HG03442 (cell line): ENCODE results near the gene GINS3.

Experiments
- ATAC-seq: cut with Tn5 transposase; IDR thresholded peaks from one replicate; pipeline ENCODE4 v1.9.1; 2021; ENCODE audit warnings: mild to moderate bottlenecking, moderate library complexity; ENCODE audit not compliant: unreplicated experiment

The GINS3 gene

DNA sequence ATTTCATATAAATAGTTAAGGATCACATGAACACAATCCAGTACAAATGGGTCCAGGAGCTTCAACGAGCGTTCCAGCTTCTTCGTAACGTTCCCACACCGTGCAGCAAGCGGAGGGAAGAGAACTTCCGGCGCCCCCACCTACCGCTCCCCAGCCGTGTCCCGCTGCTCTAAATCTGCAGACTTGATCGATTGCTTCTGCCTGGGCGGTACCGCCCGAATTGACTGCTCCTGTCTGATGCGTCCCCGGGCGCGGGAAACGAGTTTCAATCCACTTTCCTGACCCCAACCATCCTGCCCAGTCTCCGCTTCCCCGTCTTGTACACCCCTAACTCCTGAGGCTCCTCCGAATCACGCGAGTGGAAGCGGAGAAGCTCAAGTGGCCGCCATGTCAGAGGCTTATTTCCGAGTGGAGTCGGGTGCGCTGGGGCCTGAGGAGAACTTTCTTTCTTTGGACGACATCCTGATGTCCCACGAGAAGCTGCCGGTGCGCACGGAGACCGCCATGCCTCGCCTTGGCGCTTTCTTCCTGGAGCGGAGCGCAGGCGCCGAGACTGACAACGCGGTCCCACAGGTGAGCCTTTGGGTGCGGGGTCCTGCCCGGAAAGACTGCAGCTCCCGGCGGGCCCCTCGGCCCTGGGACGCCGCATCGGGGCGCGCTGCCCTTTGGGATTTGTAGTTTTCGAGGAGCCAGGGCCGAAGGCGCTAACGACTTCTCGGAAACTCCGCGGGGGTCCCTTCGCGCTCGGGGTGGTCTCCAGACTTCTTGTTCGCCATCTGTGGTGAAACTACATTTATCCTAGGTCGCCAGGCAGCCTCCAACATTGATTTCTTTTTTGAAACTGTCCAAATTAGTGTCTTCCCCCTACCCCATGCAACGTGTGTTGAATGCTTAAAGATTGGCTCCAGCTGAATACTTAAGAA lies at the start of gene GINS3:
Gene GINS3 (plus strand): TSS at position 257 of the 923 bp plus-strand sequence. CDS start 131 bp downstream, at position 388.
- ATAC-seq = peak; percentile 97

GRCh38 chr16:58343562-58343961 lies 48.7 kb upstream of the GINS3 start:
- ATAC-seq = no peak

DNA sequence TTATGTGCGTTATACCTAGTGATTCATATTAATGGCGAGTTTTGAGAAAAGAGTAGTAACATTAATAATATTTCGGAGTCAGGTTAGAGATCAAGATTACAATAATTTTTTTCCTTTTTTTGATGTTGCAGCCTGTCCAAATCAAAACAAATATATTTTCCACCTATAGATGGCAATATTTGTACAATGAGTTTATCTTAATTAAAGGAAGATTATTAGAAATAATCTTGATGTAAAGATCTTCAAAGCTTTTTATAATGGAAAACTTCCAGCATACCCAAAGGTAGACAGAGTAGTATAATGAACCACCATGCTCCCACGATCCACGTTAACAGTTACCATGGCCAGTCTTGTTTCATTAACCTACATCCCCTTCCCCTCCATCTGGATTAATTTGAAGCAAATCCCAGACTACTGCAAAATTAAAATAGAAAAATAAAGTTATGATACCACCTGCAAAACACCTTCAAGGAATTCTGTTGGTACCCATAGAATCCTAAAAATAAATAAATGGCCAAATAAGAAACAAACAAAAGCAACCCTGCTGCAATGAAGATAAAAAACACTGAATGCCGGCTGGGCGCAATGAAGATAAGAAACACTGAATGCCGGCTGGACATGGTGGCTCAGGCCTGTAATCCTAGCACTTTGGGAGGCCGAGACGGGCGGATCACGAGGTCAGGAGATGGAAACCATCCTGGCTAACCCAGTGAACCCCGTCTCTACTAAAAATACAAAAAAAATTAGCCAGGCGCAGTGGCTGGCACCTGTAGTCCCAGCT lies 46.5 kb upstream of the GINS3 start:
- ATAC-seq = no peak

DNA sequence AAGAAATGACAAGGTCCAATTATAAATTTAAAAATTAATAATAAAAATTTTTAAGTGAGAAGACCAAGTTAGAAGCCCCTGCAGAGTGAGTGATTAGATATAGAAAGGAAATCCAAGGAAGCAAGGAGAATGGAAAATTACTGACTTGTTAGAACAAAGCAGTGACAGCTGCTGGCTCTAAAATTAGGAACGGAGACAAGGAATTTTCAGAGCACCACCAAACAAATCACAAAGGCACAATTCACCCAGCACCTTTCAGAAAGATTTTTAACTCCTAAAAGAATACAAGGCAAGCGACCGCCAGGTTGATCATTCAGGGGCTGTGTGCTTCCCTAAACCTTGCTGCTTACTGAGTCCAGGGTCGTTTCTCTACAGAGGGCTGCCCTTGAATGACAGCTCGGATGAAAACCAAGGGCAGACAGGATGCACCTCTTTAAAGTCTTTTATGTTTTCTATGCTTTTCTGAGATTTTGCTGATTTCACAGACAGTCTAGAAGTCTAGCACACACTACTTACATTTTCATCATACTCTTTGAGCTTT lies 45.4 kb upstream of the GINS3 start:
- ATAC-seq = no peak

- no peak for ATAC-seq
Observed at GRCh38 chr16:58348986-58349385, 43.3 kb upstream of the GINS3 start.

DNA sequence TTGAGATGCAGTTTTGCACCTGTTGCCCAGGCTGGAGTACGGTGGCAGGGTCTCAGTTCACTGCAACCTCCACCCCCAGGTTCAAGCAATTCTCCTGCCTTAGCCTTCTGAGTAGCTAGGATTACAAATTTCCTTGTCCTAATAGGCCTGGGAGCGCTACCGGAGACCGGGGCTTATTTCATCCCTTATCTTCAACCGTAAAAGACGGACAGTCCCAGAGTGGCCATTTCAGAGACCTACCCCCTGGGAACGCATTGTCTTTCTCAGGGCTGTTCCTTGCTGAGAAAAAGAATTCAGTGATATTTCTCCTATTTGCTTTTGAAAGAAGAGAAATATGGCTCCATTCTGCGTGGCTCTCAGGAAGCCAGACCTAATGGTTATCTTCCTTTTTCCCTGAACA lies 39.6 kb upstream of the GINS3 start:
- ATAC-seq = no peak

DNA sequence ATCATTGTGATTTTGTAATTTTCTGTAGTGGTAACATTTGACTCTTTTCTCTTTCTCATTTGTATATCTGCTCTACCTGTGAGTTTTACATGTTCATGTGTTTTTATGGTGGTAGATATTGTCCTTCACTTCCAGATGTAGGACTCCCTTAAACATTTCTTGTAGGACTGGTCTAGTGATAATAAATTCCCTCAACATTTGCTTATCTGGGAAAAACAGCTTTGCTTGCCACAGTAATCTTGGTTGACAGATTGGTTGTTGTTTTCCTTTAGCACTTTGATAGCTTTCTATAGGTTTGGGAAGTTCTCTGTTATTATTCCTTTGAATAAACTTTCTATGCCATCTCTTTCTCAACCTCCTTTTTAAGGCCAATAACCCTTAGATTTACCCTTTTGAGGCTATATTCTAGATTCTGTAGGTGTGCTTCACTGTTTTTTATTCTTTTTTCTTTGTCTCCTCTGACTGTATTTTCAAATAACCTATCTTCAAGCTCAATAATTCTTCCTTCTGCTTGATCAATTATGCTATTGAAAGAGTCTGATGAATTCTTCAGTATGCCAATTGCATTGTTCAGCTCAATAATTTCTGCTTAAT lies 32.1 kb upstream of the GINS3 start:
- ATAC-seq = no peak

DNA sequence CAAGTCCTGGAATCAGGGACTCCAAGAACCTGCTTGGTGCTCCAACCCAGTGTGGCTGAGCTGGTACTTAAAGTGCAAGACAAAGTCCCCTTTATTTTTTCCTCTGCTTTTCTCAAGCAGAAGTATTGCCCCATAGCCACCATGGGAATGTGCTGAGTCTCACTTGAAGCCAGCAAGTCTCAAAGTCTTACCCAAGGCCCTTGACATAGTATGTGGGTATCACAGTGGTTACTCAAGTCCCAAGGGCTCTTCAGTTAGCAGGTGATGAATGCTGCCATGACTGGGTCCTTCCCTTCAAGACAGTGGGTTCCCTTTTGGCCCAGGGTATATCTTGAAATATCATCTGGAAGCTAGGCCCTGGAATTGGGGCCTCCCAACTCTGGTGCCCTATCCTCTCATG lies 30.5 kb upstream of the GINS3 start:
- ATAC-seq = no peak

- ATAC-seq = no peak
Observed at GRCh38 chr16:58363746-58364393, 28.4 kb upstream of the GINS3 start.

DNA sequence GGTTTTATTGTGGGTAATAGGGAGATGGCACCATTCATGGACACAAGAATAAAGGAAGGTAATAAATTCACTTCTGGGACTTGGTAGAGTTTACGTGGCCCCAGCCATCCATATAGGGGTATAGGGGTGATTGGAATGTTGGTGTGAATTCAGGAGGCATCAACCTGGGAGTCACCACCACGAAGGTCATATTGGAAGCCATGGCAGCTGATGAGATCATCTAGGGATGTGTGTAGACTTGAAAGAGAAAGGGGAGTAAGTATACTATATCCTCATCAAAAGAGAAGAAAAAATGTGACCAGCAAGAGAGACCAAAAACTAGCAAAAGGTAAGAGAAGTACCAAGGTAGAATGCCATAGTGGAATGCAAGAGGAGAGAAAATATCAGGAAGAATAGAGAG lies 26.6 kb upstream of the GINS3 start:
- no peak for ATAC-seq

- ATAC-seq = no peak
Observed at GRCh38 chr16:58366247-58367031, 25.8 kb upstream of the GINS3 start.

DNA sequence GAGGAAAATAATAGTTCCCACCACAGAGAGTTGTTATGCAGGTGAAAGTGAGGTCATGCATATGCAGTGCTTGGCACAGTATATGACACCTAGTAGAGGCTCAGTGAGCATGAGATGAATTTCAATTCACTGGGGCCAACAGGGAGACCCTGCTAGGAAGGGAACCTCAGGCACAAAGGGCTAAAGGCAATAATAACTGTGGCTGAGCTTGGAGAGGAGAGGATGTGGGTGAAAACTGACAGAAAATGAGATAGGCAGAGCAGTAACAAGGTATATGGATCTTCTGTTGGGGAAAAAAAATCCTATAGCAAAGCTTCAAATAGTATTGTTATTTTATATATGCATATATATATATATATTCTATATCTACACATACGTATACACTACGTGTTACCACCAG lies 25.0 kb upstream of the GINS3 start:
- ATAC-seq = no peak

GRCh38 chr16:58371841-58372240 lies 20.4 kb upstream of the GINS3 start:
- ATAC-seq = no peak

DNA sequence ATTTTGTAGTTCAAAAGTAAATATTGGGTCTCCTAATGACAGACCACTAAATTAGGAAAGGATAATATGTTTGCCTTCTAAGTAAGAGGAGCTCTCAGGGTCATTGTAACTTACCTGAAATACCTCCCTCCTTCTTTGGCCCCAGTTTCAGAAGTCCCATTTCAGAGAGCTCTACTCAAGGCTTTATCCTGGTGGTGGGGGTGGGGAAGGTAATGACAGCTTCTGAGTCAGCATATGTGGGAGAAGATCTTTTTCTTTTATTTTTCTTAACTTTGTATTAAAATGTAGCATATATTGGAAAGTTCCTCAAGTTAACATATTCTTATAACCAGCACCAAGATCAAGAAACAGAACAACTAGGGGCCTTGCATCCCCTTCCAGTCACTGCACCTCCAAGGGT lies 16.9 kb upstream of the GINS3 start:
- ATAC-seq = no peak

DNA sequence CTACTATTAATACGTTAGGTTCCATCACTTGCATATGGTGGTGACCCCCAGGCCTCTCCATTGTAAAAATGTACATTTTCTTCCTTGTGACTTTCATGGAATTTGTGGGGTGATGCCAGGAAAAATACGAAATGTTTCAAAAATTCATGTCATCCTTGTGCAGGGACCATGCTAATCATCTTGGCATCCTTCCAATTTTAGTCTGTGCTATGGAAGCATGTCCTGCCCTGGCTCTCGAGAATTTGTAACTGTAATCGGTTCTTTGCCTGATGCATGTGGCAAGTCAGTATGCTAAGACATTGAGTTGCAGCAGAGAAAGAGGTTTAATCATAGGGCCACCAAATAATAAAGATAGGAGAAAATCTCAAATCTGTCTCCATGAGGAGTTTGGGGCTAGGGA lies 14.3 kb upstream of the GINS3 start:
- no peak for ATAC-seq

DNA sequence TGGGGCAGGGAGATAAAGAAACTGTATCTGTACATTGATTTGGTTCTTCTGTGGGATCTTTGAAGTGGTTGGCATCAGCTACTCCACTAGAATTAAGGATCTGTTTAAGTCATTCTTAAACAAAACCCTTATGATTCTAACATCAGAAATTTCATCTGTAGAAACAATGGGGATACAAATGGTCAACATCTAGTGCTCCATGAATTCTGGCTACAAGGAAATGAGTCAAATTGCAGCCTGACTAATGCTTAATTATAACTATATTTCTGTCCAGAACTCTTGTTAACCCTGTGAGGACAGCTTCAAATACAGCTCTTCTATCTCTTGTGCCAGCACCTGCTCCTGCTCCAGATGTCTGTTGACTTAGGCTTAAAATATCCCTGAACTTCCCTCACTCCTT lies 13.9 kb upstream of the GINS3 start:
- no peak for ATAC-seq

GRCh38 chr16:58379736-58380135 lies 12.5 kb upstream of the GINS3 start:
- ATAC-seq = no peak

DNA sequence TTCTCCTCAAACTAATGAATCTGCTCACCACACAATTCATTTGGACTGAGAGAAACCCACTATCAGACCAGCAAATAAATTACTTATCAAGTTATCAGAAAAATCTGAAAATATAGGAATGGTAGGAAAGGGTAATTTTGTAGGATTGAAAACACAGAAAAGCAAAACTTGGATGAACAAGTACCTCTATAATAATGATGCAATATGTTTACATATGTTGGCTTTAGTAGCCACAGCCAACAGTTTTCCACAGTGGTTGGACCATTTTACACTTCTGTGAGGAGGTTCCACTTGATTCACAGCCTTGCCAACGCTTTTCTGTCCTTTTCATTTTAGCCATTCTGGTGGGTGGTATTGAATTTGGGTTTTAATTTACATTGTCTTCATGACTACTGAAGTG lies 10.6 kb upstream of the GINS3 start:
- no peak for ATAC-seq

- ATAC-seq = no peak
Observed at GRCh38 chr16:58384437-58385055, 7.7 kb upstream of the GINS3 start.
